ES-I3 (cell line): ENCODE results near the gene CSNK1A1L.

Experiments
- H3K36me3 ChIP-seq: 2 replicates; pipeline ENCODE4 v1.6.1; 2013; ENCODE audit warnings: mild to moderate bottlenecking, low read length, control low read depth, moderate library complexity; ENCODE audit not compliant: insufficient read depth
- H3K4me1 ChIP-seq: 2 replicates; pipeline ENCODE4 v1.6.1; 2013; ENCODE audit warnings: mild to moderate bottlenecking, control low read depth, low read length; ENCODE audit not compliant: insufficient read depth
- H3K9ac ChIP-seq: 2 replicates; pipeline ENCODE4 v1.6.1; 2013; ENCODE audit warnings: low read depth, mild to moderate bottlenecking, low read length, moderate library complexity
- H3K9me3 ChIP-seq: 2 replicates; pipeline ENCODE4 v1.6.1; 2013; ENCODE audit warnings: mild to moderate bottlenecking, low read length, moderate library complexity; ENCODE audit not compliant: control insufficient read depth, insufficient read depth

CSNK1A1L gene

DNA sequence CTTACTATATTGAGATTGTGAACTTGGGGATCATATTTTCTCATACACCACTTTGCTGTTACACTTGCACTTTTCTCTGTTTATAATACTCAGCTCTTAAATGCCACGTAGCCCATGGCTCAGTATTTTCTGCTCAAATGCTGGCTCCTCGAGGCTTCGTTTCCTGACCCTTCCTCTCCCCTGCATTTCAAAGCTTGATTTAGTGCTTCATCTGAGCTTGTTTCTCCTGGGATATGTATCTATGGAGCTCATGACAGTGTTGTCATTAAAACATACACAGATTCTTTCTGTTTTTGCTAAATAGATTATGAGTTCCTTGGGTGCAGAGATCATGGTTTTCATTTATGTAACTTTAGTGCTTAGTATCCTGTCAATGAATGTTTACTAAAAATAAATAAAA, 11.4 kb downstream of the CSNK1A1L start:
- Histone ChIP-seq H3K4me1 (no peaks in the 10 kb centered on the region), H3K9me3 (no peaks in the 10 kb centered on the region), H3K9ac (no peak overlapping the region), H3K36me3 (no peaks in the 10 kb centered on the region)

DNA sequence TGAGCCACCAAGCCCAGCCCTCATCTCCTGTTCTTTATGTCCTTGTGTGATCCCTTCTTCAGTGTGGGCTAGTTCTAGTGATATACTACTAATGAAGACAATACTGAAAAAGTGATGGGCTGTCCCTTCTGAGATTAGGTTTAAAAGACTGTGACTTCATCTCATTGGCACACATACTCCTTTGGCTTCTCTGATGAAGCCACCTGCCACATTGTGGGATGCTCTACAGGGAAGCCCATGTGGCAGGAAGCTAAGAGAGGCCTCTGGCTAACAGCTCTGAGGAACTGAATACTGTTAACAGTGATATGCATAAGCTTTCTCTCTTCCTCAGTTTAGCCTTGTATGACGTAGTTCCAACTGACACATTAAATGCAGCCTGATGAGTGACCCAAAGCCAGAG, 13.6 kb downstream of the CSNK1A1L start:
- no peaks in the 10 kb centered on the region for H3K9me3 ChIP-seq
- no peaks in the 10 kb centered on the region for H3K4me1 ChIP-seq
- no peak overlapping the region for H3K9ac ChIP-seq

DNA sequence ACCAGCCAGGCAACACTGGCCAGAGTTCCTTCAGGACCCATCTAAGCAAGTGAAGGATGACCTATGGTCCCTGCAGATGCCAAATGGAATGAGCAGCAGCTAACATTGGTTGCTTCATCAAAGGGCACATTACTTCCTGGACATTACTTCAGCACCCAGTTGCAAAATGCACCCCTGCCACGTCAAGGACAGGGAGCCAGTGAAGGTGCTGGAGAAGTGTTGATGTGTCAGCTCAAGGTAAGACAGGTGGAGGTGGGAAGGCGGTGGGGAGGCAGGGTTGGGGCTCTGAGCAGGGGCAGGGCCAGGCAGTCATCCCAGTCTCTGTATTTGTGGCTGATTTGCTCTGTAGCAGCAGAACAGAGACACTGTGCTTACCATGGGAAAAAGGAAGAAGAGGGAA, 14.6 kb downstream of the CSNK1A1L start:
- no peaks in the 10 kb centered on the region for H3K36me3 ChIP-seq
- no peaks in the 10 kb centered on the region for H3K4me1 ChIP-seq
- no peaks in the 10 kb centered on the region for H3K9me3 ChIP-seq
- no peak overlapping the region for H3K9ac ChIP-seq

More for the DNA sequence above, 13.6 kb downstream of the CSNK1A1L start:
- no peaks in the 10 kb centered on the region for H3K36me3 ChIP-seq

DNA sequence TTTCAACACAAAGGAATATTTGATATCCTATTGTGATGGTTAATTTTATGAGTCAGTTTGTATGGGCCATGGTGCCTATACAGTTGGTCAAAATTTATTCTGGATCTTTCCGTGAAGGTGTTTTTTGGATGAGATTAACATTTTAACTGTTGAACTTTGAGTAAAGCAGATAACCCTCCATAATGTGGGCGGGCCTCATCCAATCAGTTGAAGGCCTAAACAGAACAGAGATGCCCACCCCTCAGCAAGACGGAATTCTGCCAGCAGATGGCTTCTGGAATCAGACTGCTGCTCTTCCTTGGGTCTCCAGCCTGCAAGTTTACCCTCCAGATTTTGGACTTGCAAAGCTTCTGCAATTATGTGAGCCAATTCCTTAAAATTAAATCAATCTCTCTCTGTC, 16.0 kb downstream of the CSNK1A1L start:
- no peaks in the 10 kb centered on the region for H3K4me1 ChIP-seq
- H3K36me3 ChIP-seq = no peaks in the 10 kb centered on the region
- no peaks in the 10 kb centered on the region for H3K9me3 ChIP-seq
- H3K9ac ChIP-seq = no peak overlapping the region

DNA sequence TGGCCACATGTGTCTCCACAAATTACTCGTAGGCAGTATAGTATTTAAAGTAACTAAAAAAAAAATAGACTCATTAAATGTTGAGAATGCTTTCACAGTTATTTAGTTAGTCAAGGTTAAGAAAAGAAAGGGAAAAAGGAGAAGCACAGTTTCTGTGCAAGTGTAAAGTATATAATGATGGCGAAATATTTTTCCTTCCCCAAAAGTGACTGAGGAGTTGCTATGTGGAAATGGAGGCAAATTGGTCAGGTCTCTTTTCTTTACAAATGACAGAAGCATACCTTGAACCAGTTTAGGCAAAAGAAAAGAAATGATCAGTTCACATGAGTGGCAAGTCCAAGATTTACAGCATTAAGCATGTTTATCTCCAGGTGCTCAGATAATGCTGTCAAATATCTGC, 18.0 kb downstream of the CSNK1A1L start:
- Histone ChIP-seq H3K9me3 (no peaks in the 10 kb centered on the region), H3K4me1 (no peaks in the 10 kb centered on the region), H3K9ac (no peak overlapping the region), H3K36me3 (no peaks in the 10 kb centered on the region)

DNA sequence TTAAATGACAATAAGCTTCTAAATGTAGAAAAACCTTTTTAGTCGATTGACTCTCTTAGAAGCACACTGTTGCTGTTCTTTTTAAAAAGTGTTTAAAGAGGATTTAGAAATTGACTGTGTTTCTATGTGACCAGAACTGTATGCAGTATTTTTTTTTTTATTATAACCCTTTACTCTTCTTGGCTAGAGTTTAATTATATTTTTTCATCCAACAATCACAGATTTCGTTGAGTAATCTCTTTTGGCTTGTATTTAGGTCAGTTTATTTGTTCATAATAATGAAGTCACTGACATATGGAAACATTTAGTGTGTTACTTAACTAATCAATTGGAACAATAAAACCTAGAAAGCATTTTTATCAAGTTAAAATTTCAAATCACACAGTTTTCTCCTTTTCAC, 19.9 kb downstream of the CSNK1A1L start:
- Histone ChIP-seq H3K36me3 (no peaks in the 10 kb centered on the region), H3K4me1 (no peaks in the 10 kb centered on the region), H3K9ac (no peak overlapping the region), H3K9me3 (no peaks in the 10 kb centered on the region)

DNA sequence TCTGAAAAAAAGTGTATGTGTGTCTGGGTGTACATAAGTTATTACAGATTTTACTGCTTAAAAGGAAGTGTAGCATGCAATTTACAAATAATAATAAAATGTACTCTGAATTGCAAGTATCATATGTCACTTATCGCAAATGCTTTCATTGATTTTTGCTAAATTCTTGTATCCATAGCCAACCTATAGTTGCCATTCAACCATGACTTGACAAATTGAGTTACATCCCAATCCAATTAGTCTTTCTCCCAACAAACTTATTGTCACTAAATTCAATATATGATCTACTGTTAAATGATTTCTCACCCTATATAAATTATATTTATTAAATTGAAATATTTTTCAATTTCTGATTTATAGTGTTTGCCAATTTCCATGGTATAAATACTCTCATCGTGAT, 28.6 kb downstream of the CSNK1A1L start:
- no peak overlapping the region for H3K9ac ChIP-seq
- H3K36me3 ChIP-seq = no peaks in the 10 kb centered on the region
- no peaks in the 10 kb centered on the region for H3K4me1 ChIP-seq
- no peaks in the 10 kb centered on the region for H3K9me3 ChIP-seq

DNA sequence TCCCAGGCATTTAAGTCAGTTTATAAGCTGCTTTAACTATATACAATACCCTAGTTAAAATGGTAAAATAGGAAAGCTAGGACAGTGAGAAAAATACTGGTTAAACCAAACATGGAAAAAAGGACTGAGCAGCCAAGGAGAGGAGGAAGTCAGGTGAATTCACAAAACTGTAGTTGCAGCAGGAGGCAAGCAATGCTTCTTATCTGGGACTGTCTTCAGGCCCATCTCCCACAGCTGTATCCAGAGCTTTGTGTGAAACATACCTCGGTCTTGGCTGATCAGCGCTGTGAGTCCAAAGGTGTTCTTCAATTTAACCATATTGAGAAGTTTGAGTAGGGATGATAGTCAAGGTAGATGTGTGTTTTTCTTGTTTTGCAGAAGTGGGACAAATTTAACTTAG, 30.3 kb downstream of the CSNK1A1L start:
- H3K4me1 ChIP-seq = no peaks in the 10 kb centered on the region; the same call in 1 of the 2 replicates
- no peaks in the 10 kb centered on the region for H3K9me3 ChIP-seq
- no peak overlapping the region for H3K9ac ChIP-seq

DNA sequence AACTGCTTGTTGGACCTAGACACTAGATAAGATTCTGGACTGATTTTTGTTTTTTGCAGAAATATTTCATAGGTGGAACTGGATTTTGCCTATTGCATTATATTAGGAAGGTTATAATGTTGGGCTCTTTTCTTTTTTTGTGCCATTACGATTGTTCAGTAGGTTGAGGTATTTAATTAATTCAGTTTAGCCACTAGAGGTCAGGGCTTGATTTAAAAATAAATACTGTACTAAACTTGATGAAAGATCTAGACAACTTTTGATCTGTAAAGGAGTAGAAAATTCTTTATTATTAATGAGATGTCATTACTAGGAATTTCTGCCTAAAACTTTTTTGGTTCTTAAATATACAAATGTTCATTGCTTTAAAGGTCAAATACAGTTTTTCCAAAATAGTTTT, 30.8 kb downstream of the CSNK1A1L start:
- H3K36me3 ChIP-seq = no peaks in the 10 kb centered on the region
- no peaks in the 10 kb centered on the region; the same call in 1 of the 2 replicates for H3K4me1 ChIP-seq
- H3K9ac ChIP-seq = no peak overlapping the region
- no peaks in the 10 kb centered on the region for H3K9me3 ChIP-seq

More for the DNA sequence above, 30.3 kb downstream of the CSNK1A1L start:
- H3K36me3 ChIP-seq = no peaks in the 10 kb centered on the region

DNA sequence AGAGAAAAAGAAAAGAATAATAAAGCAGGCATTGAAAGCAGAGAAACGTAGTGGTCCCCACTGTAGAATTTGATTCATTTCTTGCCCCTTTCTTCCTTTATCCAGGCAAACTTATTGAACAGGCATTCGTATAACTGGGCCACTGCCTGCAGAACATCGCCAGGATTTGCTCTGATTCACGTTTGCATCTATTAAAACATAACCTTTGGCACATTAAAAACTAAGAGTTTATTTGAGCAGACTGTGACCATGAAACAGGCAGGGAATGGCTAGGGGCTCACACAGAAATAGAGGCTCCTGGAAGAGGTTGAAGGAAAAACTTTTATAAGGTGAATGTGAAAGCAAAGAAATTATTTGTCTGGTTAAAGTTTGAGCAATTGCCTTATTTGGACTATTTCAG, 33.4 kb downstream of the CSNK1A1L start:
- Histone ChIP-seq H3K9me3 (no peaks in the 10 kb centered on the region), H3K4me1 (no peaks in the 10 kb centered on the region; the same call in 1 of the 2 replicates), H3K9ac (no peak overlapping the region), H3K36me3 (no peaks in the 10 kb centered on the region)

DNA sequence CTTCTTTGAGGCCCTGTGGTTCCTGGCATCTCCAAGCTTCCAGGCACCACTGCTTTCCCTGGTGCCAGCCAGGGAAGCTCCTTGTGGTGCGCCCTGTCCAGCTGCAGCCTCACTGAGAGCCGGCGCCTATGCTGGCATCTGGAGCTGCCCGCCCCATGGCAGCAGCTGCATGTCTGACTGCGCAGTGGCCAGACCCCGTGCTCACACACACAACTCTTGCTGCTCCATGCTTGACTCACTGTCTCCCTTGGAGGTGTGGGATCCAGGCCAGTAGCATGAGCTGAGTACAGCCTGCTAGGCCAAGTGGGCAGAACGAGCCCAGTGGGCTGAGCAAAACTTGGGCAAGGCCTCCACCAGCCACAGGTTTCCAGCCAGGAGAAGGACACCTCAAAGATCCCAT, 34.5 kb downstream of the CSNK1A1L start:
- Histone ChIP-seq H3K9ac (no peak overlapping the region), H3K36me3 (no peaks in the 10 kb centered on the region), H3K4me1 (no peaks in the 10 kb centered on the region; the same call in 1 of the 2 replicates), H3K9me3 (no peaks in the 10 kb centered on the region)

DNA sequence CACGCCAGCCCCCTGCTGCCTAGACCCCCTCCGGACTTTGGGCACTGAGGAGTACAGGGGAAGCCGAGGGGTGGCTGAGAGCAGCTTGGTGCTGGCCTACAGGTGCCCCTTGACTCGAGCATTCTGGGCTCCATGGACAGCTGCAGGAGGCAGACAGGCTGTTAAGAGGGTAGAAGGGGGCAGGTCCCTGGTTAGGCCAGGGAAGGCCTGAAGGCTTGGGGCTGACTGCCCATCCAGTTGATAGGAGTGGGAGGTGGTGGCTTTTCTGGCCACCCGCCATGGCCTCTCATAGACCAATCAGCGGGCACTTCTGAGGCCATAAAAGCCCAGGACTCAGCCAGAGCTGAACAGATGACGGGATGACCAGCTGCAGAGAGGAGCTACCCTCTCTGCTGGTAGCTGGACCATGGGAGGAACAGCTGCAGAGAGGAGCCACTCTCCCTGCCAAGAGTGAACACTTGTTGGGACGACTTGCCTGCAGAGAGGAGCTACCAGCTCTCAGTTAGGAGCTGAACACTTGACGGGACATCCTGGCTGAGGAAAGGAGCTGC, 35.2 kb downstream of the CSNK1A1L start:
- Histone ChIP-seq H3K4me1 (no peaks in the 10 kb centered on the region; the same call in 1 of the 2 replicates), H3K9ac (no peak overlapping the region), H3K36me3 (no peaks in the 10 kb centered on the region), H3K9me3 (no peaks in the 10 kb centered on the region)

DNA sequence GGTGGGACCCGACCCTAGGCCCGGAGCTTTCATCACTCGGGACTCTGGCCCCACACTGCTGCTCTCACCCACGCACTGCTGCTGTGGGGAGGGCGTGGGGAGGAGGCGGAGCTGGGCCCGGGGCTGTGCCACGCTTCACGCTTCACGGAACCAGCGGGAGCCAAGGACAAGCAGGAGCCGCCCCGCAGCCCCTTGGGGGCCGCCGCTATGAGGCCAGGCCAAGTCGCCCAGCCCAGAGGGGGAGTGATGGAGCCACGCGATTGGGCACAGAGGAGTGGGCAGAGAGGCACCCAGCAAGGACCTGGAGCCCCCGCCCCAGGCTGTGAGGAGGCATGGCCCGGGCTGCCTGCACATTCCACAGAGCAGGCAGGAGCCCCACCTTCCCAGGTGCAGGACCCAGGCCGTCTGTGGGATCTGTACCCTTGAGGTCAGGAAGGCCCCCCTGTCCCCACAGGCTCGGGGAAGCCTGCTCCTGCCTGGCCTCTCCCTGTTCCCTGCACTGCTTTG, 35.8 kb downstream of the CSNK1A1L start:
- no peaks in the 10 kb centered on the region for H3K36me3 ChIP-seq
- H3K4me1 ChIP-seq = no peaks in the 10 kb centered on the region; the same call in 1 of the 2 replicates
- H3K9me3 ChIP-seq = no peaks in the 10 kb centered on the region
- H3K9ac ChIP-seq = no peak overlapping the region

DNA sequence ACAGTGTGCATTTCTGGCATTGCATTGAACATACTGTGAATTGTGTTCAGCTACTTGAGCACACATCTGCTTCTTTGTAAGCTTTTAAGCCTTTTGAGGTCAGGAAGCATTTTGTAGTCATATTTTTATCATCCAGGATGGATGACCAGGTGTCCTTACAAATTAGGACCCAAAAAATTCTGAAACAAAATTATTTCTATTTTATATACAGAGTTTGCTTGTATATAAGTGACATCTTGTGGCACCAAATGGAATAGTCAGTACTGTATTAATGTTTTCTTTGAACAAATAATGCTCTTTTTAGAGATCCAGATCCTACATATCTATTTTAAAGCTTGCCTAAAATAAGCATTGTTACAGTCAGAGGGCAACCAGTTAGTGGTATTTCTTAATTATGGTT, 36.5 kb downstream of the CSNK1A1L start:
- Histone ChIP-seq H3K9ac (no peak overlapping the region), H3K4me1 (no peaks in the 10 kb centered on the region; the same call in 1 of the 2 replicates)

DNA sequence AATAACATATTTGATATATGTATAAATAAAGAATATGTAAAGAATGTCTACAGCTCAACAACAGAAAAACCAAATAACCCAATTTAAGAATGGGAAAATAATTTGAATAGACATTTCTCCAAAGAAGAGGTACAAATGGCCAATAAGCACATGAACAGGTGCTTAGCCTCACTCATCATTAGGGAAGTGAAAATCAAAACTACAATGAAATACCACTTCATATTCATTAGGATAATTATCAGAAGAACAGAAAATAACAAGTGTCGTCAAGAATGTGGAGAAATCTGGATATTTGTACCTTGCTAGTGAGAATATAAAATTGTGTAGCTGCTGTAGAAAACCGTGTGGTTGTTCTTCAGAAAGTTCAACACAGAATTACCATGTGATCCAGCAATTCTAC, 37.6 kb downstream of the CSNK1A1L start:
- no peaks in the 10 kb centered on the region for H3K36me3 ChIP-seq
- H3K4me1 ChIP-seq = no peaks in the 10 kb centered on the region; the same call in 1 of the 2 replicates
- H3K9ac ChIP-seq = no peak overlapping the region
- H3K9me3 ChIP-seq = no peaks in the 10 kb centered on the region

More for the DNA sequence above, 36.5 kb downstream of the CSNK1A1L start:
- no peaks in the 10 kb centered on the region for H3K36me3 ChIP-seq
- no peaks in the 10 kb centered on the region for H3K9me3 ChIP-seq
